ENCODE data around the gene FYN.

FYN gene

GRCh38 chr6:111743862-111744692, 129.2 kb downstream of the FYN start:
- no peak for FAIRE-seq

GRCh38 chr6:111743360-111743759, 129.9 kb downstream of the FYN start:
- no peak for FAIRE-seq

GRCh38 chr6:111741177-111741952, 131.9 kb downstream of the FYN start:
- no peak for FAIRE-seq

- no peak for FAIRE-seq
Measured at GRCh38 chr6:111740506-111740905, 132.7 kb downstream of the FYN start.

GRCh38 chr6:111739257-111739696, 134.0 kb downstream of the FYN start:
- FAIRE-seq = no peak

GRCh38 chr6:111738631-111739030, 134.6 kb downstream of the FYN start:
- FAIRE-seq = no peak

- no peak for FAIRE-seq
Measured at GRCh38 chr6:111738156-111738555, 135.1 kb downstream of the FYN start.

GRCh38 chr6:111737065-111737521, 136.2 kb downstream of the FYN start:
- no peak for FAIRE-seq

- FAIRE-seq = no peak
Measured at GRCh38 chr6:111736005-111736608, 137.1 kb downstream of the FYN start.

- FAIRE-seq = no peak
Measured at GRCh38 chr6:111734068-111735061, 138.9 kb downstream of the FYN start.

- FAIRE-seq = no peak
Measured at GRCh38 chr6:111732390-111732789, 140.9 kb downstream of the FYN start.

- no peak for FAIRE-seq
Measured at GRCh38 chr6:111731456-111732195, 141.6 kb downstream of the FYN start.

- FAIRE-seq = no peak
Measured at GRCh38 chr6:111730864-111731263, 142.4 kb downstream of the FYN start.

GRCh38 chr6:111727802-111728201, 145.4 kb downstream of the FYN start:
- no peak for FAIRE-seq

GRCh38 chr6:111727041-111727440, 146.2 kb downstream of the FYN start:
- FAIRE-seq = no peak

- FAIRE-seq = no peak
Measured at GRCh38 chr6:111725446-111726112, 147.7 kb downstream of the FYN start.

- FAIRE-seq = no peak
Measured at GRCh38 chr6:111724505-111724904, 148.7 kb downstream of the FYN start.

GRCh38 chr6:111724039-111724438, 149.2 kb downstream of the FYN start:
- FAIRE-seq = no peak

- no peak for FAIRE-seq
Measured at GRCh38 chr6:111723412-111723970, 149.8 kb downstream of the FYN start.

- no peak for FAIRE-seq
Measured at GRCh38 chr6:111722179-111722731, 151.0 kb downstream of the FYN start.
